H1 (cell line): Measurements from ENCODE around the gene BUD13. TPM values are rescaled to one million over a fixed set of nuclear protein-coding genes. Genes with fewer than 3 reads are reported as not detected.

Experiments
- GABPA ChIP-seq: IDR thresholded peaks from 2 replicates; pipeline ENCODE4 v1.6.1; 2011; ENCODE audit warnings: mild to moderate bottlenecking, low read length, moderate library complexity, borderline replicate concordance; ENCODE audit not compliant: insufficient read depth
- JUND ChIP-seq: IDR thresholded peaks from 2 replicates; pipeline ENCODE4 v1.6.1; 2011; ENCODE audit warnings: mild to moderate bottlenecking, improper control_type of control experiment, low read length
- YY1 ChIP-seq: IDR thresholded peaks from 2 replicates; pipeline ENCODE4 v1.6.1; 2011; ENCODE audit warnings: low read depth, mild to moderate bottlenecking, low read length
- polyA plus RNA-seq, 7 experiments: library from polyadenylated mRNA; depleted of rRNA in 3 of 7; stranded (reverse) in 5 of 7; unstranded in 2 of 7; fragments of >200 nt in 5 of 7; fragments of 200-250 nt in 2 of 7; gene quantifications; 1 replicate in 5 of 7; 2 replicates in 1 of 7; 4 replicates in 1 of 7; pipeline versions ENCODE4 v1.2.1 to v1.2.3, GENCODE V29; 2011 to 2013; ENCODE audit warnings: missing spikeins in 2 of 7, mixed read lengths in 2 of 7
- total RNA-seq: library from RNA; stranded (reverse); fragmentation: NEBNext Ultra II Directional; extraction: Animal tissue kit (Norgen Biotek cat#: 25700); gene quantifications from 2 replicates; pipeline ENCODE4 v1.2.1, GENCODE V29; 2021

BUD13 gene
- total and polyA plus RNA-seq, 2 of the 8 experiments (the other 6 are each of a cell fraction or from before 2014, with no cell fraction given), result 24.8 to 27.2 TPM

DNA sequence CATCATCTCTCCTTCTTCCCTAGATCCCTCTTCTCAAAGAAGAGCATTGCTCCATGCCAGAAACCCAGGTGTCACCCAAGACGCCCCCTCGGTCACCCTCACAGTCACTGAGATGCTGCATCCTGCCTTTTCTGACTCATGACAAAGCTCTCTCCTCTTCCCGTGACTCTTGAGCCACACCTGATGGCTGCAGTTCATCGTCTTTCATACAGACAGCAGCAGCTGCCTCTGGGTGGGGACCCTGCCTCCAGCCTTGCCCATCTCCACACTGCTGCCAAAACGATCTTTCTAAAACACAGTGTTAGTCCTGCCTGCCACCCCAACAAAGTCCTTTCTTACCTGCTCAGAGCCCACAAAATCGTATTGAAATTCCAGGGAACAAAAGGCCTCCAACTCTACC, 44.8 kb downstream of the BUD13 start (continued):
- TF ChIP-seq GABPA, result no peak
- no peak for TF ChIP-seq YY1
- TF ChIP-seq JUND, result no peak
